ENCODE results near the gene PAX1.

The PAX1 gene

GRCh38 chr20:21699216-21699508 lies 6.3 kb upstream of the PAX1 start:
- Histone ChIP-seq H4K20me1 (ENCODE audit: insufficient read depth, low read length) (no peaks in the 10 kb centered on the region), H3F3A (ENCODE audit: insufficient read depth, low read length) (no peaks in the 10 kb centered on the region), H3K4me2 (ENCODE audit: low read length) (no peak overlapping the region), H3K4me1 (ENCODE audit: insufficient read depth, low read length, severe bottlenecking) (no peaks in the 10 kb centered on the region), H3K36me3 (ENCODE audit: insufficient read depth, low read length) (no peaks in the 10 kb centered on the region), H3K9ac (ENCODE audit: low read length) (no peak overlapping the region), H3K79me2 (ENCODE audit: insufficient read depth, low read length) (no peaks in the 10 kb centered on the region), H3K27ac (ENCODE audit: low read depth, low read length, poor library complexity, severe bottlenecking) (no peak overlapping the region), H3K4me3 (ENCODE audit: low read depth, low read length, poor library complexity, severe bottlenecking) (no peak overlapping the region), H3K9me3 (ENCODE audit: low read length) (no peaks in the 10 kb centered on the region), H3K27me3 (ENCODE audit: insufficient read depth, low read length) (no peaks in the 10 kb centered on the region), H2AFZ (ENCODE audit: low read length) (no peak overlapping the region), H3K9me2 (ENCODE audit: low read depth, low read length) (no peaks in the 10 kb centered on the region)
- TF ChIP-seq EZH2 (IDR thresholded peaks at IDR 0.05; ENCODE audit: borderline replicate concordance, low read length), result no peak
- TF ChIP-seq CTCF (IDR thresholded peaks at IDR 0.05; ENCODE audit: low read length), result no peak

GRCh38 chr20:21701171-21701876 lies 4.1 kb upstream of the PAX1 start:
- Histone ChIP-seq H3K4me1 (ENCODE audit: insufficient read depth, low read length, severe bottlenecking) (no peaks in the 10 kb centered on the region), H3F3A (ENCODE audit: insufficient read depth, low read length) (no peaks in the 10 kb centered on the region), H3K4me3 (ENCODE audit: low read depth, low read length, poor library complexity, severe bottlenecking) (no peak overlapping the region), H3K36me3 (ENCODE audit: insufficient read depth, low read length) (no peaks in the 10 kb centered on the region), H3K9me3 (ENCODE audit: low read length) (no peaks in the 10 kb centered on the region), H3K27me3 (ENCODE audit: insufficient read depth, low read length) (no peaks in the 10 kb centered on the region), H3K9ac (ENCODE audit: low read length) (no peak overlapping the region), H3K27ac (ENCODE audit: low read depth, low read length, poor library complexity, severe bottlenecking) (no peak overlapping the region), H3K4me2 (ENCODE audit: low read length) (no peak overlapping the region), H2AFZ (ENCODE audit: low read length) (no peak overlapping the region), H3K79me2 (ENCODE audit: insufficient read depth, low read length) (no peaks in the 10 kb centered on the region), H4K20me1 (ENCODE audit: insufficient read depth, low read length) (no peaks in the 10 kb centered on the region), H3K9me2 (ENCODE audit: low read depth, low read length) (no peaks in the 10 kb centered on the region)
- no peak for TF ChIP-seq CTCF (IDR thresholded peaks at IDR 0.05; ENCODE audit: low read length)
- TF ChIP-seq EZH2 (IDR thresholded peaks at IDR 0.05; ENCODE audit: borderline replicate concordance, low read length), result no peak

- Histone ChIP-seq H3K4me1 (ENCODE audit: insufficient read depth, low read length, severe bottlenecking) (no peaks in the 10 kb centered on the region), H3K9me2 (ENCODE audit: low read depth, low read length) (no peaks in the 10 kb centered on the region), H3K4me2 (ENCODE audit: low read length) (no peak overlapping the region), H3K4me3 (ENCODE audit: low read depth, low read length, poor library complexity, severe bottlenecking) (no peak overlapping the region), H3K27me3 (ENCODE audit: insufficient read depth, low read length) (no peaks in the 10 kb centered on the region), H2AFZ (ENCODE audit: low read length) (no peak overlapping the region), H3K9me3 (ENCODE audit: low read length) (no peaks in the 10 kb centered on the region), H3K79me2 (ENCODE audit: insufficient read depth, low read length) (no peaks in the 10 kb centered on the region), H4K20me1 (ENCODE audit: insufficient read depth, low read length) (no peaks in the 10 kb centered on the region), H3K9ac (ENCODE audit: low read length) (no peak overlapping the region), H3F3A (ENCODE audit: insufficient read depth, low read length) (no peaks in the 10 kb centered on the region), H3K36me3 (ENCODE audit: insufficient read depth, low read length) (no peaks in the 10 kb centered on the region), H3K27ac (ENCODE audit: low read depth, low read length, poor library complexity, severe bottlenecking) (no peak overlapping the region)
- TF ChIP-seq EZH2 (IDR thresholded peaks at IDR 0.05; ENCODE audit: borderline replicate concordance, low read length), result no peak
- no peak for TF ChIP-seq CTCF (IDR thresholded peaks at IDR 0.05; ENCODE audit: low read length)
These were observed 3.4 kb upstream of the PAX1 start for GRCh38 chr20:21702016-21702415.
